Measurements from ENCODE around the gene AK9.

AK9 gene

DNA sequence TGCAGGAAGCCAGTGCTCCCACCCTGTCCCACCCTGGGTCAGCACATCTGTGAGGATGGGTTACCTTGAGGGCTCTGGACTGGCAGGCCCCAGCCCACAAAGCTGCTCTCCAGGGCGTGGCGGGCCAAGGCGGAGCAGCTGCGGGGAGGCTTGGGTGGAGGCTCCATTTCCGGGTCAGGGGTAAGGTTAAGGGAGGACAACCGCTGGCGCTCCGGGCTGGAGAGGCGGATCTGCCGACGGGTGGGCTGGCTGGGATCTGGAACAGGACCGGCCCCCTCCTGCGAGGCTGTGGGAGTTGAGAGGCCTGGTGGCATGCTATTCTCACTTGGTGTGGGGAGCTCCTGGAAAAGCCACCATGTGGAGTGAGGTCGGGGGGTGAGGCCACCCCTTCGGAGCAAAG is 244.9 kb downstream of the AK9 start:
- no peak for DNase-seq (ENCODE audit: low read depth)
- H3K4me3 ChIP-seq (ENCODE audit: low read length), result no peak overlapping the region
- TF ChIP-seq, protein P1, sequence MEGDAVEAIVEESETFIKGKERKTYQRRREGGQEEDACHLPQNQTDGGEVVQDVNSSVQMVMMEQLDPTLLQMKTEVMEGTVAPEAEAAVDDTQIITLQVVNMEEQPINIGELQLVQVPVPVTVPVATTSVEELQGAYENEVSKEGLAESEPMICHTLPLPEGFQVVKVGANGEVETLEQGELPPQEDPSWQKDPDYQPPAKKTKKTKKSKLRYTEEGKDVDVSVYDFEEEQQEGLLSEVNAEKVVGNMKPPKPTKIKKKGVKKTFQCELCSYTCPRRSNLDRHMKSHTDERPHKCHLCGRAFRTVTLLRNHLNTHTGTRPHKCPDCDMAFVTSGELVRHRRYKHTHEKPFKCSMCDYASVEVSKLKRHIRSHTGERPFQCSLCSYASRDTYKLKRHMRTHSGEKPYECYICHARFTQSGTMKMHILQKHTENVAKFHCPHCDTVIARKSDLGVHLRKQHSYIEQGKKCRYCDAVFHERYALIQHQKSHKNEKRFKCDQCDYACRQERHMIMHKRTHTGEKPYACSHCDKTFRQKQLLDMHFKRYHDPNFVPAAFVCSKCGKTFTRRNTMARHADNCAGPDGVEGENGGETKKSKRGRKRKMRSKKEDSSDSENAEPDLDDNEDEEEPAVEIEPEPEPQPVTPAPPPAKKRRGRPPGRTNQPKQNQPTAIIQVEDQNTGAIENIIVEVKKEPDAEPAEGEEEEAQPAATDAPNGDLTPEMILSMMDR (conservative IDR thresholded peaks at IDR 0.05; ENCODE audit: low read length), result no peak

DNA sequence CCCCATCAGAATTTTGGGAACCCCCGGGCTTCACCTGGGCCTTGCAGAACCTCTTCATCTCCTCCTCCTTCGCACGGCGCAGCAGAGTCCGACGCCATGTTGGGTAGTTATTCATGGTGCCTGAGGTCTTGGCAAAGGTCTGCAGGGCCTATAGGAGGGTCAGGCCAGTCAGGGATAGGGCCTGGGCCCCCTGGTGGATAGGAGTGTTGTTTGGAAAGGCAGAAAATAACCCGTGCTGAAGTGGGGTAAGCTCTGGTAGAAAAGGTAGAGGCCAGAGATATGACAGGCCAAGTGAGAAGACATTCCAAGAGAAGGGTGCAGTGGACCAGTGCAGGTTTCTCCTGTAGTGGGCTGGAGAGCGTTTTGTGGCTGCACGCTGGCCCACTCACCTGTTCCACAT is 245.6 kb downstream of the AK9 start:
- no peak for DNase-seq (ENCODE audit: low read depth)
- TF ChIP-seq, protein P1 (conservative IDR thresholded peaks at IDR 0.05; ENCODE audit: low read length), result no peak
- H3K4me3 ChIP-seq (ENCODE audit: low read length), result no peak overlapping the region

DNA sequence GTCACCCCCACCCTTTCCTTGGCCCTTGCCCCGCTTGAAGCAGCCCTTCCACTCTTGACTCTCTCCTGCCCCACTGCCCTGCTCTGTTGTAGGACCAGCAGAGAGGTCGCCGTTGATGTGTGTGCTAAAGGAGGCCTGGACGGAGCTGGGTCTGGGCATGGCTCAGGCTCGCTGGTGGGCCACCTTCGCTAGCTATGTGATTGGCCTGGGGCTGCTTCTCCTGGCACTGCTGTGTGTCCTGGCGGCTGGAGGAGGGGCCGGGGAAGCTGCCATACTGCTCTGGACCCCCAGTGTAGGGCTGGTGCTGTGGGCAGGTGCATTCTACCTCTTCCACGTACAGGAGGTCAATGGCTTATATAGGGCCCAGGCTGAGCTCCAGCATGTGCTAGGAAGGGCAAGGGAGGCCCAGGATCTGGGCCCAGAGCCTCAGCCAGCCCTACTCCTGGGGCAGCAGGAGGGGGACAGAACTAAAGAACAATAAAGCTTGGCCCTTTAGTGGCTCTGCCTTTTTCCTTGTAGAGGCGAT is 247.5 kb downstream of the AK9 start:
- DNase-seq (ENCODE audit: low read depth), result no peak
- H3K4me3 ChIP-seq (ENCODE audit: low read length), result no peak overlapping the region
- TF ChIP-seq, protein P1 (conservative IDR thresholded peaks at IDR 0.05; ENCODE audit: low read length), result no peak
